HepG2 (cell line): ENCODE measurements around the gene PRDX2.
"Not testable (repeated sequence)": the region's sequence is repeated elsewhere in the genome, so short reads cannot be mapped to it uniquely, and the experiment has no call there.

Source experiments
- FOSL2 ChIP-seq: sonication (generic); formaldehyde crosslinking; IDR thresholded peaks from 2 replicates; pipeline ENCODE4 v1.4.0; 2020; ENCODE audit warnings: missing genetic modification reagents
- POLR2A ChIP-seq, 2 experiments: IDR thresholded peaks; 2 replicates each; pipeline ENCODE4 v1.6.1; 2011; ENCODE audit warnings: low read depth in 2 of 2, low read length in 2 of 2, mild to moderate bottlenecking in 1 of 2, moderate library complexity in 1 of 2; ENCODE audit not compliant: insufficient read depth in 1 of 2
- RAD21 ChIP-seq: fragments of 450-650 bp; formaldehyde crosslinking; IDR thresholded peaks from 2 replicates; pipeline ENCODE4 v1.5.0; 2020; ENCODE audit warnings: mild to moderate bottlenecking
- SIN3A ChIP-seq: IDR thresholded peaks from 2 replicates; pipeline ENCODE4 v1.6.1; 2011; ENCODE audit warnings: low read depth, mild to moderate bottlenecking, control low read depth, low read length, borderline replicate concordance
- TCF12 ChIP-seq, 2 experiments: fragments of 450-650 bp in 1 of 2; sonication (generic) in 1 of 2; formaldehyde crosslinking in 1 of 2; IDR thresholded peaks; 2 replicates each; pipeline versions ENCODE4 v1.6.1 to v1.8.0; 2017 to 2022; ENCODE audit warnings: antibody characterized with exemption in 1 of 2, mild to moderate bottlenecking in 1 of 2, missing genetic modification reagents in 1 of 2, moderate library complexity in 1 of 2
- ZNF567 ChIP-seq: sonication (generic); formaldehyde crosslinking; IDR thresholded peaks from 2 replicates; pipeline ENCODE4 v1.8.1; 2023; ENCODE audit warnings: mild to moderate bottlenecking, missing genetic modification reagents, borderline replicate concordance
- ZNF75D ChIP-seq: sonication (generic); formaldehyde crosslinking; IDR thresholded peaks from 2 replicates; pipeline ENCODE4 v1.8.1; 2023; ENCODE audit warnings: missing genetic modification reagents, mild to moderate bottlenecking, borderline replicate concordance
- TF ChIP-seq, protein P1 (sequence below): sonication (generic); formaldehyde crosslinking; IDR thresholded peaks from 2 replicates; pipeline ENCODE4 v1.5.0; 2020; ENCODE audit warnings: mild to moderate bottlenecking, missing genetic modification reagents, moderate library complexity
- TF ChIP-seq, protein P2 (sequence below): sonication (generic); formaldehyde crosslinking; IDR thresholded peaks from 2 replicates; pipeline ENCODE4; 2020; ENCODE audit warnings: missing genetic modification reagents, mild to moderate bottlenecking, borderline replicate concordance
- TF ChIP-seq, protein P3 (sequence below): sonication (generic); formaldehyde crosslinking; IDR thresholded peaks from 2 replicates; pipeline ENCODE4 v1.9.0; 2021; ENCODE audit warnings: missing genetic modification reagents, mild to moderate bottlenecking, borderline replicate concordance

DNA sequence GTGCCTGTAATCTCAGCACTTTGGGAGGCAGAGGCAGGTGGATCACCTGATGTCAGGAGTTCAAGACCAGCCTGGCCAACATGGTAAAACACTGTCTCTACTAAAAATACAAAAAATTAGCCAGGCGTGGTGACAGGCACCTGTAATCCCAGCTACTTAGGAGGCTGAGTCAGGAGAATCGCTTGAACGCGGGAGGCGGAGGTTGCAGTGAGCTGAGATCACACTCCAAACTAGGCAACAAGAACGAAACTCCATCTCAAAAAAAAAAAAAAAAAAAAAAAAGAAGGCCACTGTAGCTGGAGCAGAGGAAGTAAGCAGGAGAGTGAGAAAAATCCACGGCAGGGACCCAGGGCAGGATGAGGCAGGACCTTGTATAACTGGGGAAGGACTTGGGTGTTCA is 45.0 kb upstream of the PRDX2 start:
- not testable (repeated sequence) for TF ChIP-seq FOSL2 (CRISPR knock-in tag); ZNF75D (CRISPR knock-in tag); TCF12 (IDR thresholded peaks at IDR 0.05); TCF12 (CRISPR knock-in tag; IDR thresholded peaks at IDR 0.05); ZNF567; SIN3A; RAD21 (CRISPR knock-in tag); POLR2A (IDR thresholded peaks at IDR 0.05; ENCODE audit: insufficient read depth in 1 of 2, low read depth in 2 of 2, low read length in 2 of 2)
- TF ChIP-seq, protein P1, sequence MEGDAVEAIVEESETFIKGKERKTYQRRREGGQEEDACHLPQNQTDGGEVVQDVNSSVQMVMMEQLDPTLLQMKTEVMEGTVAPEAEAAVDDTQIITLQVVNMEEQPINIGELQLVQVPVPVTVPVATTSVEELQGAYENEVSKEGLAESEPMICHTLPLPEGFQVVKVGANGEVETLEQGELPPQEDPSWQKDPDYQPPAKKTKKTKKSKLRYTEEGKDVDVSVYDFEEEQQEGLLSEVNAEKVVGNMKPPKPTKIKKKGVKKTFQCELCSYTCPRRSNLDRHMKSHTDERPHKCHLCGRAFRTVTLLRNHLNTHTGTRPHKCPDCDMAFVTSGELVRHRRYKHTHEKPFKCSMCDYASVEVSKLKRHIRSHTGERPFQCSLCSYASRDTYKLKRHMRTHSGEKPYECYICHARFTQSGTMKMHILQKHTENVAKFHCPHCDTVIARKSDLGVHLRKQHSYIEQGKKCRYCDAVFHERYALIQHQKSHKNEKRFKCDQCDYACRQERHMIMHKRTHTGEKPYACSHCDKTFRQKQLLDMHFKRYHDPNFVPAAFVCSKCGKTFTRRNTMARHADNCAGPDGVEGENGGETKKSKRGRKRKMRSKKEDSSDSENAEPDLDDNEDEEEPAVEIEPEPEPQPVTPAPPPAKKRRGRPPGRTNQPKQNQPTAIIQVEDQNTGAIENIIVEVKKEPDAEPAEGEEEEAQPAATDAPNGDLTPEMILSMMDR (CRISPR knock-in tag): not testable (repeated sequence)
- TF ChIP-seq, protein P2, sequence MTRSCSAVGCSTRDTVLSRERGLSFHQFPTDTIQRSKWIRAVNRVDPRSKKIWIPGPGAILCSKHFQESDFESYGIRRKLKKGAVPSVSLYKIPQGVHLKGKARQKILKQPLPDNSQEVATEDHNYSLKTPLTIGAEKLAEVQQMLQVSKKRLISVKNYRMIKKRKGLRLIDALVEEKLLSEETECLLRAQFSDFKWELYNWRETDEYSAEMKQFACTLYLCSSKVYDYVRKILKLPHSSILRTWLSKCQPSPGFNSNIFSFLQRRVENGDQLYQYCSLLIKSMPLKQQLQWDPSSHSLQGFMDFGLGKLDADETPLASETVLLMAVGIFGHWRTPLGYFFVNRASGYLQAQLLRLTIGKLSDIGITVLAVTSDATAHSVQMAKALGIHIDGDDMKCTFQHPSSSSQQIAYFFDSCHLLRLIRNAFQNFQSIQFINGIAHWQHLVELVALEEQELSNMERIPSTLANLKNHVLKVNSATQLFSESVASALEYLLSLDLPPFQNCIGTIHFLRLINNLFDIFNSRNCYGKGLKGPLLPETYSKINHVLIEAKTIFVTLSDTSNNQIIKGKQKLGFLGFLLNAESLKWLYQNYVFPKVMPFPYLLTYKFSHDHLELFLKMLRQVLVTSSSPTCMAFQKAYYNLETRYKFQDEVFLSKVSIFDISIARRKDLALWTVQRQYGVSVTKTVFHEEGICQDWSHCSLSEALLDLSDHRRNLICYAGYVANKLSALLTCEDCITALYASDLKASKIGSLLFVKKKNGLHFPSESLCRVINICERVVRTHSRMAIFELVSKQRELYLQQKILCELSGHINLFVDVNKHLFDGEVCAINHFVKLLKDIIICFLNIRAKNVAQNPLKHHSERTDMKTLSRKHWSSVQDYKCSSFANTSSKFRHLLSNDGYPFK (CRISPR knock-in tag): not testable (repeated sequence)
- TF ChIP-seq, protein P3, sequence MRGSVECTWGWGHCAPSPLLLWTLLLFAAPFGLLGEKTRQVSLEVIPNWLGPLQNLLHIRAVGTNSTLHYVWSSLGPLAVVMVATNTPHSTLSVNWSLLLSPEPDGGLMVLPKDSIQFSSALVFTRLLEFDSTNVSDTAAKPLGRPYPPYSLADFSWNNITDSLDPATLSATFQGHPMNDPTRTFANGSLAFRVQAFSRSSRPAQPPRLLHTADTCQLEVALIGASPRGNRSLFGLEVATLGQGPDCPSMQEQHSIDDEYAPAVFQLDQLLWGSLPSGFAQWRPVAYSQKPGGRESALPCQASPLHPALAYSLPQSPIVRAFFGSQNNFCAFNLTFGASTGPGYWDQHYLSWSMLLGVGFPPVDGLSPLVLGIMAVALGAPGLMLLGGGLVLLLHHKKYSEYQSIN (CRISPR knock-in tag): not testable (repeated sequence)
